Measurements from ENCODE around the gene NCKAP1. TPM values are rescaled to one million over a fixed set of nuclear protein-coding genes. Genes with fewer than 3 reads are reported as not detected.

The NCKAP1 gene, protein sequence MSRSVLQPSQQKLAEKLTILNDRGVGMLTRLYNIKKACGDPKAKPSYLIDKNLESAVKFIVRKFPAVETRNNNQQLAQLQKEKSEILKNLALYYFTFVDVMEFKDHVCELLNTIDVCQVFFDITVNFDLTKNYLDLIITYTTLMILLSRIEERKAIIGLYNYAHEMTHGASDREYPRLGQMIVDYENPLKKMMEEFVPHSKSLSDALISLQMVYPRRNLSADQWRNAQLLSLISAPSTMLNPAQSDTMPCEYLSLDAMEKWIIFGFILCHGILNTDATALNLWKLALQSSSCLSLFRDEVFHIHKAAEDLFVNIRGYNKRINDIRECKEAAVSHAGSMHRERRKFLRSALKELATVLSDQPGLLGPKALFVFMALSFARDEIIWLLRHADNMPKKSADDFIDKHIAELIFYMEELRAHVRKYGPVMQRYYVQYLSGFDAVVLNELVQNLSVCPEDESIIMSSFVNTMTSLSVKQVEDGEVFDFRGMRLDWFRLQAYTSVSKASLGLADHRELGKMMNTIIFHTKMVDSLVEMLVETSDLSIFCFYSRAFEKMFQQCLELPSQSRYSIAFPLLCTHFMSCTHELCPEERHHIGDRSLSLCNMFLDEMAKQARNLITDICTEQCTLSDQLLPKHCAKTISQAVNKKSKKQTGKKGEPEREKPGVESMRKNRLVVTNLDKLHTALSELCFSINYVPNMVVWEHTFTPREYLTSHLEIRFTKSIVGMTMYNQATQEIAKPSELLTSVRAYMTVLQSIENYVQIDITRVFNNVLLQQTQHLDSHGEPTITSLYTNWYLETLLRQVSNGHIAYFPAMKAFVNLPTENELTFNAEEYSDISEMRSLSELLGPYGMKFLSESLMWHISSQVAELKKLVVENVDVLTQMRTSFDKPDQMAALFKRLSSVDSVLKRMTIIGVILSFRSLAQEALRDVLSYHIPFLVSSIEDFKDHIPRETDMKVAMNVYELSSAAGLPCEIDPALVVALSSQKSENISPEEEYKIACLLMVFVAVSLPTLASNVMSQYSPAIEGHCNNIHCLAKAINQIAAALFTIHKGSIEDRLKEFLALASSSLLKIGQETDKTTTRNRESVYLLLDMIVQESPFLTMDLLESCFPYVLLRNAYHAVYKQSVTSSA
- total RNA-seq = 10 to 100 TPM; 26.4 to 64.2 TPM
- 10 to 100 TPM; 16.1 to 22.3 TPM for polyA plus RNA-seq

DNA sequence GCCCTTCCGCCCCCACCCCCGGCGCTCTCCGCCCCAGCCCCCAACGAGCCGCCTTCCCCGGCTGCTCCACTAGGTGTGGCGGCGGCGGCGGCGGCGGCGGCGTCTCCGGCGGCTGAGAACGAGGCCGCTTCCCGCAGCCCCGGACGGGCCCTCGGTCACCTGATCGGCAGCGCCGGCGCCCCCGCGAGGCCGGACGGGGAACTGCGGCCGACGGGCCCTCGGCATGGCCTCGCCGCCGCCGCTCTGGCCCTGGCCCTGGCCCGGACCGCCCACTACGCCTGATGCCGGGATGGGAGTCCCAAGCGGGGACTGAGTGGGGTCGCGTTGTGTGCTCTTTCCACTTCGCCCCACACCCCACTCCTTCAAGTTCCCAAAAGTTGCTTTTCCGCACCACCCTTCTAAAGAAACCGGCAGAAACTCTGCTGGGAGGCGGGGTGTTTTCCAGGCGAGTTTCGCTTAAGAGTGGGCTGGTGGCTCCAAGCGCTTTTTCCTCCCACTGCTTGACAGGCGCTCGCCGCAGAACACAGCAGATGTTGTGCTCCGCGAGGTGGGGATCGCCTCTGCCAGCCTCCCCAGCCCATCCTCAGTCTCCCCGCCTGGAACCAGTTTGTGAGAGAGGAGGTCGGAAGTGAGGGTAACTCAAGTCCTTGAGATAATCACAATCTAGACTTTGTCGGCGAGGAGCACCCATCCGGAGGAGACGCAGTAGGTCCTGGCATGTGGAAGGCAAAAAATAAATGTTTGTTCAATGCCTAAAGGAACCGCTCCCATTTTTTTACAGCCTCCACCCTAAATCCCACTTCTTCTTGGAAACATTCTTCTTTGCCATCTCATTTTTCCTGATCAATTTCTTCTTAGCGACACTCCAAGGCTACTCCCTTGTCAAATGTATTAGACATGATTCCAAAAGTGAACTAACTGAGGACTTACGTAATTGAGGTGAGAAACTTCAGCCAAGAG lies at the start of gene NCKAP1:
TSS of gene NCKAP1 (minus strand) at position 117 of the 960 bp plus-strand sequence. CDS start 358 bp downstream, outside the sequence.
- peak within 1 kb of the TSS; percentile 80 to 89 (median 86) for H3K4me3 ChIP-seq (ENCODE audit: low read depth in 1 of 3, low read length in 3 of 3)
- H3K27me3 ChIP-seq (ENCODE audit: control insufficient read depth in 4 of 4, insufficient read depth in 4 of 4, low read length in 3 of 4) = no peaks in the 10 kb centered on the region
- DNase-seq (ENCODE audit: low spot score) = peak; percentile 96
- peak within 1 kb of the TSS; percentile 97 for H3K27ac ChIP-seq (ENCODE audit: low read depth in 1 of 2, low read length in 2 of 2)
- H3K9me3 ChIP-seq (ENCODE audit: control insufficient read depth in 4 of 4, low read length in 3 of 4) = no peaks in the 10 kb centered on the region
- no peaks in the 10 kb centered on the region for H3K36me3 ChIP-seq (ENCODE audit: control insufficient read depth in 4 of 4, insufficient read depth in 3 of 4, low read depth in 1 of 4, low read length in 3 of 4)
- H3K9ac ChIP-seq (ENCODE audit: low read depth in 1 of 2, low read length in 2 of 2) = peak within 1 kb of the TSS; percentile 64 to 94
- under 1% methylated on average over 68 of the region's 68 CpGs for WGBS
- H3K4me1 ChIP-seq (ENCODE audit: control insufficient read depth in 4 of 4, insufficient read depth in 4 of 4, low read length in 3 of 4) = peaks cover 2 to 30% (median 18%) of the 10 kb centered on the region in 4 donors
- no peak for TF ChIP-seq FOXA1 (IDR thresholded peaks at IDR 0.05)
- no peak for TF ChIP-seq SP1 (IDR thresholded peaks at IDR 0.05)
- TF ChIP-seq, protein P1, sequence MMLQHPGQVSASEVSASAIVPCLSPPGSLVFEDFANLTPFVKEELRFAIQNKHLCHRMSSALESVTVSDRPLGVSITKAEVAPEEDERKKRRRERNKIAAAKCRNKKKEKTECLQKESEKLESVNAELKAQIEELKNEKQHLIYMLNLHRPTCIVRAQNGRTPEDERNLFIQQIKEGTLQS (IDR thresholded peaks at IDR 0.05) = no peak
- TF ChIP-seq, protein P2, sequence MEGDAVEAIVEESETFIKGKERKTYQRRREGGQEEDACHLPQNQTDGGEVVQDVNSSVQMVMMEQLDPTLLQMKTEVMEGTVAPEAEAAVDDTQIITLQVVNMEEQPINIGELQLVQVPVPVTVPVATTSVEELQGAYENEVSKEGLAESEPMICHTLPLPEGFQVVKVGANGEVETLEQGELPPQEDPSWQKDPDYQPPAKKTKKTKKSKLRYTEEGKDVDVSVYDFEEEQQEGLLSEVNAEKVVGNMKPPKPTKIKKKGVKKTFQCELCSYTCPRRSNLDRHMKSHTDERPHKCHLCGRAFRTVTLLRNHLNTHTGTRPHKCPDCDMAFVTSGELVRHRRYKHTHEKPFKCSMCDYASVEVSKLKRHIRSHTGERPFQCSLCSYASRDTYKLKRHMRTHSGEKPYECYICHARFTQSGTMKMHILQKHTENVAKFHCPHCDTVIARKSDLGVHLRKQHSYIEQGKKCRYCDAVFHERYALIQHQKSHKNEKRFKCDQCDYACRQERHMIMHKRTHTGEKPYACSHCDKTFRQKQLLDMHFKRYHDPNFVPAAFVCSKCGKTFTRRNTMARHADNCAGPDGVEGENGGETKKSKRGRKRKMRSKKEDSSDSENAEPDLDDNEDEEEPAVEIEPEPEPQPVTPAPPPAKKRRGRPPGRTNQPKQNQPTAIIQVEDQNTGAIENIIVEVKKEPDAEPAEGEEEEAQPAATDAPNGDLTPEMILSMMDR (IDR thresholded peaks at IDR 0.05; ENCODE audit: low read depth, low read length, missing input control) = peak; percentile 93
- TF ChIP-seq, protein P3, sequence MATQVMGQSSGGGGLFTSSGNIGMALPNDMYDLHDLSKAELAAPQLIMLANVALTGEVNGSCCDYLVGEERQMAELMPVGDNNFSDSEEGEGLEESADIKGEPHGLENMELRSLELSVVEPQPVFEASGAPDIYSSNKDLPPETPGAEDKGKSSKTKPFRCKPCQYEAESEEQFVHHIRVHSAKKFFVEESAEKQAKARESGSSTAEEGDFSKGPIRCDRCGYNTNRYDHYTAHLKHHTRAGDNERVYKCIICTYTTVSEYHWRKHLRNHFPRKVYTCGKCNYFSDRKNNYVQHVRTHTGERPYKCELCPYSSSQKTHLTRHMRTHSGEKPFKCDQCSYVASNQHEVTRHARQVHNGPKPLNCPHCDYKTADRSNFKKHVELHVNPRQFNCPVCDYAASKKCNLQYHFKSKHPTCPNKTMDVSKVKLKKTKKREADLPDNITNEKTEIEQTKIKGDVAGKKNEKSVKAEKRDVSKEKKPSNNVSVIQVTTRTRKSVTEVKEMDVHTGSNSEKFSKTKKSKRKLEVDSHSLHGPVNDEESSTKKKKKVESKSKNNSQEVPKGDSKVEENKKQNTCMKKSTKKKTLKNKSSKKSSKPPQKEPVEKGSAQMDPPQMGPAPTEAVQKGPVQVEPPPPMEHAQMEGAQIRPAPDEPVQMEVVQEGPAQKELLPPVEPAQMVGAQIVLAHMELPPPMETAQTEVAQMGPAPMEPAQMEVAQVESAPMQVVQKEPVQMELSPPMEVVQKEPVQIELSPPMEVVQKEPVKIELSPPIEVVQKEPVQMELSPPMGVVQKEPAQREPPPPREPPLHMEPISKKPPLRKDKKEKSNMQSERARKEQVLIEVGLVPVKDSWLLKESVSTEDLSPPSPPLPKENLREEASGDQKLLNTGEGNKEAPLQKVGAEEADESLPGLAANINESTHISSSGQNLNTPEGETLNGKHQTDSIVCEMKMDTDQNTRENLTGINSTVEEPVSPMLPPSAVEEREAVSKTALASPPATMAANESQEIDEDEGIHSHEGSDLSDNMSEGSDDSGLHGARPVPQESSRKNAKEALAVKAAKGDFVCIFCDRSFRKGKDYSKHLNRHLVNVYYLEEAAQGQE (IDR thresholded peaks at IDR 0.05) = peak; percentile 29
- TF ChIP-seq RAD21 (IDR thresholded peaks at IDR 0.05) = no peak
- TF ChIP-seq GABPA (IDR thresholded peaks at IDR 0.05 in 1 of 2, conservative IDR thresholded peaks at IDR 0.05 in 1 of 2) = no peak
- no peak for TF ChIP-seq EGR1 (IDR thresholded peaks at IDR 0.05; ENCODE audit: low read depth in 2 of 2)
- TF ChIP-seq, protein P4, sequence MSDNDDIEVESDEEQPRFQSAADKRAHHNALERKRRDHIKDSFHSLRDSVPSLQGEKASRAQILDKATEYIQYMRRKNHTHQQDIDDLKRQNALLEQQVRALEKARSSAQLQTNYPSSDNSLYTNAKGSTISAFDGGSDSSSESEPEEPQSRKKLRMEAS (IDR thresholded peaks at IDR 0.05) = no peak
- TF ChIP-seq, protein P5, sequence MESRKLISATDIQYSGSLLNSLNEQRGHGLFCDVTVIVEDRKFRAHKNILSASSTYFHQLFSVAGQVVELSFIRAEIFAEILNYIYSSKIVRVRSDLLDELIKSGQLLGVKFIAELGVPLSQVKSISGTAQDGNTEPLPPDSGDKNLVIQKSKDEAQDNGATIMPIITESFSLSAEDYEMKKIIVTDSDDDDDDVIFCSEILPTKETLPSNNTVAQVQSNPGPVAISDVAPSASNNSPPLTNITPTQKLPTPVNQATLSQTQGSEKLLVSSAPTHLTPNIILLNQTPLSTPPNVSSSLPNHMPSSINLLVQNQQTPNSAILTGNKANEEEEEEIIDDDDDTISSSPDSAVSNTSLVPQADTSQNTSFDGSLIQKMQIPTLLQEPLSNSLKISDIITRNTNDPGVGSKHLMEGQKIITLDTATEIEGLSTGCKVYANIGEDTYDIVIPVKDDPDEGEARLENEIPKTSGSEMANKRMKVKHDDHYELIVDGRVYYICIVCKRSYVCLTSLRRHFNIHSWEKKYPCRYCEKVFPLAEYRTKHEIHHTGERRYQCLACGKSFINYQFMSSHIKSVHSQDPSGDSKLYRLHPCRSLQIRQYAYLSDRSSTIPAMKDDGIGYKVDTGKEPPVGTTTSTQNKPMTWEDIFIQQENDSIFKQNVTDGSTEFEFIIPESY (IDR thresholded peaks at IDR 0.05) = no peak
- no peak for TF ChIP-seq JUND (IDR thresholded peaks at IDR 0.05)
- no peak for TF ChIP-seq FOXA2 (IDR thresholded peaks at IDR 0.05)
- peak; percentile 55 for TF ChIP-seq TAF1 (conservative IDR thresholded peaks at IDR 0.05)
- TF ChIP-seq YY1 (IDR thresholded peaks at IDR 0.05) = peak; percentile 54
- no peak for TF ChIP-seq NR2F2 (IDR thresholded peaks at IDR 0.05)
- TF ChIP-seq HNF4G (IDR thresholded peaks at IDR 0.05) = no peak
- TF ChIP-seq HNF4A (conservative IDR thresholded peaks at IDR 0.05) = no peak
- no peak for TF ChIP-seq RXRA (IDR thresholded peaks at IDR 0.05)

All from liver (tissue), 9 donors.